GM19455 (cell line): ENCODE data around the gene PLEKHH2.
A peak's percentile ranks its signal among the peaks of the same experiment; 100 is the strongest.

Experiments
- ATAC-seq: cut with Tn5 transposase; IDR thresholded peaks from one replicate; pipeline ENCODE4 v1.9.1; 2021; ENCODE audit not compliant: unreplicated experiment

PLEKHH2 gene

DNA sequence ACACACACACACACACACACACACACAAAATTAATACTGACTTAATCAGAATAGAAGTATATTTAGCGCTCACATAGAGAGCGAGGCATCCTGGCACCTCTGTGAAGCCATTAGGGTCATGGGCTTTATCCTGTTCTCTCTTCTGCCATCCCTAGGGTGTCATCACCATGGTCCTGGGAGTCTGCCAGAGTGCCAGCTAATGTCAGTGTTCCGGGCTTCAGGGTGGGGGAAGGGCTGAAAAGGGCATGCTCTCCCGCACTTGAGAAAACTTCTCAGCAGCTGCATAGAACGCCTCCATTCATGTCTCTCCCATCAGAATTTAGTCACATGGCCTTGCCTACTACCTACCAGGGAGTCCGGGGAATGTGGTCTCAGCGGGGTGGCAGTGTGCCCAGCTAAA is 117.1 kb downstream of the PLEKHH2 start:
- no peak for ATAC-seq

DNA sequence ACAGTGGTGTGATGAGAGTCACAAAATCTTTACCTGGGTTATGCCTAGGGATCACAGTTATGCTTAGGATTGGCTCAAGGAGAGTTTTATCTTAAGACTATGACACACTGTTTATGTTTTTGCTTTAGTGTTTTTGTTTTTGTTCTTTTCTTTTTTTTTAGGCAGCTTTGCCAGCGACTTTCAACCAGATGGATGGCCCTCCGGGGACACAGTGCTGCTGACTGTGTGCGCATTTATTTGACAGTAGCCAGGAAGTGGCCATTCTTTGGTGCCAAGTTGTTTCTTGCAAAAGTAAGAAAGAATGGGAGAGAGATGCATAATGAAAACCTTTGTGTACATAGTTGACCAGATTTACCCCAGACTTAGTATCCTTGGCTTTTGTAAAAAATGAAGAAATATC is 121.7 kb downstream of the PLEKHH2 start:
- ATAC-seq, result no peak

DNA sequence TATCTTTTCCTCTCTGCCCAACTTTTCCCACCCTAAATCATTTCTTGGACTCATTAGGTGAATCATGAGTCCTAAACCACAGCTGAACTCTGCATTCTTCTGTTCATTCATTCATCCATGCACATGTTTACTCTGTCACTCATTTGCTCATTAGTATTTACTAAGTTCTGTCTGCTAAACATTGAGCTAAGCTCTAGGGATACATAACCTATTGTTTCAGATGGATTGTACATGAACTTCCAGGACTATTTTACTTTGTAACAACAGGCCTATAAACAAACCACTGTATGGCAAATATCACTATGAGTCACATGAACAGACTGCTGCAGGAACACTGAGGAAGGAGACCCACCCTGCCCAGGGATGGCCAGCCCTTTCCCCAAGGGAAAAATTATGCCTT is 122.1 kb downstream of the PLEKHH2 start:
- no peak for ATAC-seq

DNA sequence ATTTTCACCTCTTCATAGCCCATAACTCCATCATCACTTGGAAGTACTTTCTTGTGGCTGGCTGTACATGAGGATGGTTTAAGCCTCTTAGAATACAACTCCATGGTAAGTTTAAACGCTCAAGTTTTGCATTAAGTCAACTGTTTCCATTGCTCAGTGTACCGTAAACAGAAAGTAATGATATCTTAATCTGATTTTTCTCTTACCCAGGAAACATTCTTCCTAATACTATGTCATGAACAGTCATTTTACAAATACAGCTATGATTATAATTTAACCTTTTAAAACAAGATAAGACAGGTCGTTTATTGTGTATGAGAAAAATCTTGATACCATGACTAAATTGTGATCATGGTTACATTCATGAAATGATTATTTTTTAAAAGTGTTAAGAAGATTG is 125.2 kb downstream of the PLEKHH2 start:
- ATAC-seq, result no peak

GRCh38 chr2:43763091-43763490 is 126.0 kb downstream of the PLEKHH2 start:
- ATAC-seq, result no peak

DNA sequence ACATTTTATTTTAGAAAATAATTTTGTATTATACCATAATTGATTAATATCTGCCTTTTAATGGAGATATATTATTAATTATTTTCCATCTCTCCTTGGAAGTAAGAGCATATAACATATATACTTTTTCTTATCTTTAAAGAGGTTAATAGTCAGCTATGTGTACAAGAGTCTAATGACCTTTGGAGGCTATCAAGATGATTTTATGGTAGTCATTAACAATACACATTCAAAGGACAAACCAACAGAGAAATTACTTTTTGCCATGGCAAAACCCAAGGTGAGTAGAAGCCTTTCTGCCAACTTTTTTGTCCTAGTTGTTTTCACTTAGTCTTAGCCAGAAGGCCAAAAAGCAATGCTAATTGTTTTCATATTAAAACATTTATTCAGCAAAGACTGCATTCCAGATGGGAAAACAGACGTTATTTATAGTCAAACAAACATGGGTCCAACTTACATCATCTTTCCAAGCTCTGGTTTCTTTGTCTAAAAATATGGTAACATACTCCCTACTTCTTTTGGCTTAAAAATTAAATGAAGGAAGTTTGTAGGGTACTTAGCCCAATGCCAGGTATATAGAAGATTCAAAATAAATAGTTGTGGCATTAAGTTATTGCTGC is 127.1 kb downstream of the PLEKHH2 start:
- ATAC-seq, result no peak

DNA sequence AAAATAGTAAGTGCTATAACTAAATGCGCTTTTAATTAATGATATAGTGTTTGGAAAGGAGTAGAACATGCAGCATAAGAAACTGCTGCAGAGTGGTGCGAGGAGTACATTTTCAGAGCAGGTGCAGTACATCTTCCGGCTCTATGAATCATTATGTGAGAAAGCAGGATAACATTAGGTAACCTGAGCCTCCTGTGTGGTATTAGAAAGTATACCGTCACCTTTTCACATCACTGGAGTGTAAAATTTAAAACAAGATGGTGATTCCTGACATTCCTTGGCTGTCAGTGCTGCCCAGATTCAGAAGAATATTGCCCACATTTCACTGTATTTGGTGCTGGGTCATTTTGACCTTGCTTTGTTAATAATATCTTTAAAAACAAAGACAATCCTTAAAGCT is 128.9 kb downstream of the PLEKHH2 start:
- no peak for ATAC-seq

DNA sequence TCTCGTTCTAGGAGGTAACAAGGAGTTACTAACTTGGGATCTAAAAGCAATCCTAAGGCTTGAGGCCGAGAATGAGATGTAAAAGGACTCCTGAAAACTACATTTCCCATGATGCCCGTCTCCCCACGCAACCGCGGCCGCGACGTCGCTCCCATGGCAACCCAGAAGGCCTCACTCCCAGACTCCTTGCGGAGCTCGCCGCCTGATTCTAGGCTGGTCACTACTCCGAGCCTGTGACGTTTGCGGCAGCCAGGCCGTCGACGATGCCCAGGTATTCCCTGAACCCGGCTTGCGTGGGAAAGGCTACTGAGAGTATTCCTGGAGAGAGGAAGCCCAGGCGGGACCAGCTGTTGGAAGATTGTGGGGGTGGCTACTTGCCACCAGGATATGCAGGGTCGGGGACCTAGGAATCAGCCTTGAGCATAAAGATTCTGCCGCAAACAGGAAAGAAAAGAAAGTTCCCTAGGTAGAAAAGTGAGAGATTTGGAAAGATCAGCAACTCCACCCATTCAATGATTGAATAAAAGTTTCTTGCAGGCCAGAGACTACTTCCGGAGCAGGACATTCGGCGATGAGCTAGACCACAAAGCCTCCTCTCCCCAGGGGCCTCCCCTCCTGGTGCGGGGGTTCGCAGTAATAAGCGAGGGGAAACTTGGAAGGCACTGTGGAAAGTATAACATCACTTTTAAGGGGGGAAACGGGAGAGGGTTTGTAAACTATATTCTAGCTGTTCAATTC is 137.0 kb downstream of the PLEKHH2 start, which contains the start of gene DYNC2LI1:
Gene DYNC2LI1, plus strand, starts transcription at position 164 of the 738 bp plus-strand sequence. Its CDS starts 100 bp downstream, at position 264.
- ATAC-seq, result peak; percentile 100

GRCh38 chr2:43774617-43775016 is 137.6 kb downstream of the PLEKHH2 start:
- no peak for ATAC-seq

DNA sequence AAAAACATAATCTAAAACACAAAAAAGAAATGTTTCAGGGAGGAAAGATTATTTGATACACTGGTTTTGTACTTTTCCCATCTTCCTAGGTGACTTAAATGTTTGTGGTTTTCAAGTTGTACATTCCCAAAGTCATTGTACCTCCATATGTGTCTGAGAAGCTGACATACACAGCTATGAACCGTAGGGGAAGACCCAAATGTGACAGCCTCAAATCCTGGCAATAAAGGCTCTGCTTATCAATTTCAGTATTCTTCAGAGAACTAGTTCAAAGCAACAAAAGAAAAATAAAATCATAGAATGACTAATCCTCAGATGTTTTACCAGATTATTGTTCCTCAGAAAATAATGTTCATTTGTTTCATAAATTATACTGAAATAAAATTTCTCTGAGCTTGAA is 139.3 kb downstream of the PLEKHH2 start:
- no peak for ATAC-seq

DNA sequence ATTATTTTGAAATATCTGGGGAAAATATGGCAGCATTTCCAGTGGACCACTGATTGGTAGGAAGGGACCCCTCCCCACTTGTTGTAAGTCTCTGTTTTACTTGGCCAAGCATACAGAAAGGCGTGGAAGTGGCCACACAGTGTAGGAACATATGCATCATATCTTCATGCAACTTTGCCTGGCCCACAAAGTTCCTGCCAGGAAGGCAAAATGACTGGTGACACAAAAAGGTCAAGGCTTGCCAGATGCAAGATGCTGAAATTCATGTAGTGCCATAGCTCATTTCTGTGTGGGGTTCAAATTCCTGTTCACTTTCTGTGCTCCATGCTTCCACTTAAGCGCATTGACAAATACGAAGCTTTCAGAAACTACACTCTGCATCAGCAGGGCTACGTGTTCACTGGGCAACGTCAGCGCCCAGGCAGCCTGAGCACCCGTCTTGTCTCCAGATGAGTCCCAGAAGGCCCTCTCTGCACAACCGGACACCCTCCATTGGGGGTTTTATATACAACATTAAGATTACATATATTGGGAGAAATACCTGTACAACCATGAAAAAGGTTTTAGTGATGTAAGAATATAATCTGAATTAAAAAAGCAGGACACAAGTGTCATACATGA is 140.4 kb downstream of the PLEKHH2 start:
- no peak for ATAC-seq

- no peak for ATAC-seq
These were observed 141.2 kb downstream of the PLEKHH2 start for GRCh38 chr2:43778233-43778632.

- ATAC-seq, result no peak
These were observed 150.8 kb downstream of the PLEKHH2 start for GRCh38 chr2:43787895-43788294.

DNA sequence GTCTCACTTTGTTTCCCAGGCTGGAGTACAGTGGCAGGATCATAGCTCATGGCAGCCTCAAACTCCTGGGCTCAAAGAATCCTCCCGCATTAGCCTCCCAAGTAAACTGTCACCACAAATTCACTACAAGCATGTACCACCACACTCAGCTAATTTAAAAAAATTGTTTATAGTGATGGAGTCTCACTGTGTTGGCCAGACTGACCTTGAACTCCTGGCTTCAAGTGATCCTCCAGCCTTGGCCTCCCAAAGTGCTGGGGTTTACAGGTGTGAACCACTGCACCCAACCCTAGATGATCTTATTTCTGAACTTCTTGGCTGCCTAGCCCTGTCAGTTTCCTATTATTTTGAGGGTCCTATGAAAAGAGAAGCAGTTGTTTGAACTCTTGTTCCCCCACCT is 151.6 kb downstream of the PLEKHH2 start:
- no peak for ATAC-seq

- ATAC-seq, result no peak
These were observed 153.1 kb downstream of the PLEKHH2 start for GRCh38 chr2:43790147-43790546.

DNA sequence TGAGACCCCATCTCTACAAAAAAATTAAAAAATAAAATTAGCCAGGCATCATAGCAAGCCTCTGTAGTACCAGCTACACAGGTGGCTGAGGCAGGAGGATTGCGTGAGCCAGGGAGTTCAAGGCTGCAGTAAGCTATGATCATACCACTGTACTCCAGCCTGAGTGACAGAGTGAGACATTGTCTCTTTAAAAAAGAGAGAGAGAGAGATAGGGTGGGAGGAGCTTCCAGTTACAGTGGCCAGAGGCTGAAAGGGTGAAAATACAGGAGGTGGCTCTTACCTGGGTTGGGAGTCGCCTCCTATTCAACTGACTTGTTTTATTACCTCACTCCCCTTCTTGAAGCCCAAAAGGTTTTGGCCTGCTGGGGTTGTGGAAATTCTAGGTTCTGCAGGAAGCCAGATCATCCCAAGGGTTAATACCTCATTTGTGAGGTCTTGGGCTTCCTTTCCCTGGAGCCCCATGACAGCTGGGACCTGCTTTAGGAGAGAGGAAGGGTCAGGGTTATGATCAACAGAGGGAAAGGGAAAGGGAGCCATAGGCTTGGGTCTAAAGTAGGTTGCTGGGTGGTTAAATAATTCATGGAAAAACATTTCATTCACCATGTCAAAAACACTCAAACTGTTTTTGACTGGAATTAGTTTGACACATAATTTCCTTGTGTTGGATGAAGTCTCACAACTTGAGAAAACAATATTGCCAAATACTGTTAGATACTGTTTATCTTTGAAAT is 154.1 kb downstream of the PLEKHH2 start:
- ATAC-seq, result no peak

GRCh38 chr2:43792653-43793052 is 155.6 kb downstream of the PLEKHH2 start:
- ATAC-seq, result no peak

GRCh38 chr2:43794956-43795355 is 157.9 kb downstream of the PLEKHH2 start:
- no peak for ATAC-seq

- no peak for ATAC-seq
These were observed 159.1 kb downstream of the PLEKHH2 start for GRCh38 chr2:43796206-43796605.

GRCh38 chr2:43798300-43798699 is 161.2 kb downstream of the PLEKHH2 start:
- no peak for ATAC-seq

- no peak for ATAC-seq
These were observed 163.8 kb downstream of the PLEKHH2 start for GRCh38 chr2:43800894-43801293.

GRCh38 chr2:43802135-43802534 is 165.1 kb downstream of the PLEKHH2 start:
- ATAC-seq, result no peak
